IMR-90 (cell line): Measurements from ENCODE around the gene C15orf62.

Source experiments
- FOS ChIP-seq: fragments of 150-350 bp; IDR thresholded peaks from 2 replicates; pipeline ENCODE4 v1.6.1; 2016; ENCODE audit warnings: low read depth, low read length
- MXI1 ChIP-seq: IDR thresholded peaks from 2 replicates; pipeline ENCODE4 v1.6.1; 2012; ENCODE audit warnings: low read depth, mild to moderate bottlenecking, low read length, moderate library complexity, borderline replicate concordance
- POLR2A ChIP-seq: IDR thresholded peaks from 2 replicates; pipeline ENCODE4 v1.6.1; 2012; ENCODE audit warnings: mild to moderate bottlenecking, low read depth, low read length
- RAD21 ChIP-seq: IDR thresholded peaks from 2 replicates; pipeline ENCODE4 v1.6.1; 2012; ENCODE audit warnings: low read length, improper control_type of control experiment
- RFX5 ChIP-seq: IDR thresholded peaks from 2 replicates; pipeline ENCODE4 v1.8.0; 2012; ENCODE audit warnings: low read depth, mild to moderate bottlenecking, low read length, moderate library complexity
- SMC3 ChIP-seq: fragments of 150-350 bp; IDR thresholded peaks from 2 replicates; pipeline ENCODE4 v1.6.1; 2016; ENCODE audit warnings: low read depth, mild to moderate bottlenecking, antibody characterized with exemption, low read length, moderate library complexity
- TF ChIP-seq, protein P1 (sequence below): fragments of 150-350 bp; IDR thresholded peaks from 2 replicates; pipeline ENCODE4 v1.6.1; 2017; ENCODE audit warnings: mild to moderate bottlenecking, antibody characterized with exemption, low read length, low read depth
- TF ChIP-seq, protein P2 (sequence below): conservative IDR thresholded peaks from 2 replicates; pipeline ENCODE4 v1.5.1; 2012; ENCODE audit warnings: mild to moderate bottlenecking, low read depth, low read length, improper control_type of control experiment

DNA sequence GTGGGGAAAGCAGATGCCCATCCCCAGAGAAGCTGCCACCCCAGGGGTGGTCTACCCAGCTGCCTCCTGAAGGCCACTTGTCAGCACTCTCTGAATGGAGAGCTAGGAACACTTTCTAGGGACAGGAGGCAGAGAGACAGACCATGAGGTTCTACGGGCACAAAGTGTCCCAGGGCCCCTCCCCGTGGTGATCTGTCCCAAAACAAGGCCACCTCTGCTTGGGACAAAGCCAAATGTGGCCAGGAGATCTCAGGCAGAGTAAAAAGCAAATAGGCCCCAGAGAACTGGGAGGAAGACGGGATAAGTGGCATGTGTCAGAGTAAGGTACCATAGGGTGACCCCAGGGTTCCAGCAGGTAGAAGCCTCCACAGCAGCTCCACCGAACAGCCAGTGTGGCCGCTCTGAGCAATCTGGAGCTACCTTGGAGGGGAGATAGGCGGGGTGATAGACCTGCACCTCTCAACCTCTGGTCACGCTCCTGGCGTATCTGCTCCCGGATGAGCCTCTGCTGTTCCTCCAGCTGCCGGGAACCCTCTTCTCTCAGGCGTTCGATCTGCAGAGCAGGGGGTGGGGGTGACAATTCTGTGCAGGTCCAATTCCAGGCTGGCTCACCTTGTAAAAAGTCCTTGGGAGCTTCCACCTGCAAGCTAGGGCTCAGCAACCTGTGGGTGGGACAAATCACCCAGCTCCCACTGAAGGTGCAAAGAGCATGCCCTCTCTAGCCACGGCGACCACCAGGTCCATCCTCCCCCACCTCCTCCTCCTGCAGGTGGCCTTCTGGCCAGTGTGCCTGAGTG, 6.2 kb downstream of the C15orf62 start:
- no peak for TF ChIP-seq POLR2A
- TF ChIP-seq, protein P1, sequence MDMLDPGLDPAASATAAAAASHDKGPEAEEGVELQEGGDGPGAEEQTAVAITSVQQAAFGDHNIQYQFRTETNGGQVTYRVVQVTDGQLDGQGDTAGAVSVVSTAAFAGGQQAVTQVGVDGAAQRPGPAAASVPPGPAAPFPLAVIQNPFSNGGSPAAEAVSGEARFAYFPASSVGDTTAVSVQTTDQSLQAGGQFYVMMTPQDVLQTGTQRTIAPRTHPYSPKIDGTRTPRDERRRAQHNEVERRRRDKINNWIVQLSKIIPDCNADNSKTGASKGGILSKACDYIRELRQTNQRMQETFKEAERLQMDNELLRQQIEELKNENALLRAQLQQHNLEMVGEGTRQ = no peak
- TF ChIP-seq RFX5 = no peak
- no peak for TF ChIP-seq SMC3
- TF ChIP-seq, protein P2, sequence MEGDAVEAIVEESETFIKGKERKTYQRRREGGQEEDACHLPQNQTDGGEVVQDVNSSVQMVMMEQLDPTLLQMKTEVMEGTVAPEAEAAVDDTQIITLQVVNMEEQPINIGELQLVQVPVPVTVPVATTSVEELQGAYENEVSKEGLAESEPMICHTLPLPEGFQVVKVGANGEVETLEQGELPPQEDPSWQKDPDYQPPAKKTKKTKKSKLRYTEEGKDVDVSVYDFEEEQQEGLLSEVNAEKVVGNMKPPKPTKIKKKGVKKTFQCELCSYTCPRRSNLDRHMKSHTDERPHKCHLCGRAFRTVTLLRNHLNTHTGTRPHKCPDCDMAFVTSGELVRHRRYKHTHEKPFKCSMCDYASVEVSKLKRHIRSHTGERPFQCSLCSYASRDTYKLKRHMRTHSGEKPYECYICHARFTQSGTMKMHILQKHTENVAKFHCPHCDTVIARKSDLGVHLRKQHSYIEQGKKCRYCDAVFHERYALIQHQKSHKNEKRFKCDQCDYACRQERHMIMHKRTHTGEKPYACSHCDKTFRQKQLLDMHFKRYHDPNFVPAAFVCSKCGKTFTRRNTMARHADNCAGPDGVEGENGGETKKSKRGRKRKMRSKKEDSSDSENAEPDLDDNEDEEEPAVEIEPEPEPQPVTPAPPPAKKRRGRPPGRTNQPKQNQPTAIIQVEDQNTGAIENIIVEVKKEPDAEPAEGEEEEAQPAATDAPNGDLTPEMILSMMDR = no peak
- TF ChIP-seq RAD21 = no peak
- TF ChIP-seq FOS = no peak
- TF ChIP-seq MXI1 = no peak
